Stimulated activated CD8-positive, alpha-beta memory T cell treated with anti-CD3 and anti-CD28 coated beads, Interleukin-12 subunit alpha, Interleukin-12 subunit beta, amount 100 ng/mL, for 24 hours (primary cell): Measurements from ENCODE around the gene OR52E8.

Experiments used
- DNase-seq: peaks from one replicate; pipeline ENCODE4 v3.0.0-alpha.2; 2020; ENCODE audit errors: extremely low read depth

The OR52E8 gene

GRCh38 chr11:5807580-5807979 lies 49.9 kb downstream of the OR52E8 start:
- no peak for DNase-seq
